Right cardiac atrium (tissue), 5 donors: ENCODE results near the gene BCL2L11. TPM values are rescaled to one million over a fixed set of nuclear protein-coding genes. Genes with fewer than 3 reads are reported as not detected.
A peak's percentile ranks its signal among the peaks of the same experiment; 100 is the strongest.

Experiments
- ATAC-seq, 2 donors: fragments of 200-7000 bp; cut with Tn5 transposase; one replicate each; pipeline versions ENCODE4 v1.8.0 to v1.9.1; 2020; ENCODE audit warnings: moderate library complexity in 2 of 2, mild to moderate bottlenecking in 1 of 2
- DNase-seq, 3 donors: peaks; one replicate each; pipeline ENCODE4 v3.0.0-alpha.2; 2020
- H3K27ac ChIP-seq: one replicate; pipeline ENCODE4 v1.5.1; 2013; ENCODE audit warnings: mild to moderate bottlenecking, low read length, control low read depth, moderate library complexity
- H3K27me3 ChIP-seq: one replicate; pipeline ENCODE4 v1.6.1; 2013; ENCODE audit not compliant: control insufficient read depth, insufficient read depth
- H3K4me1 ChIP-seq: one replicate; pipeline ENCODE4 v1.6.1; 2013; ENCODE audit warnings: low read length; ENCODE audit not compliant: control insufficient read depth, insufficient read depth
- H3K4me3 ChIP-seq: one replicate; pipeline ENCODE4 v1.5.1; 2013; ENCODE audit warnings: low read length, control low read depth
- H3K9me3 ChIP-seq: one replicate; pipeline ENCODE4 v1.6.1; 2013; ENCODE audit warnings: low read length; ENCODE audit not compliant: control insufficient read depth
- WGBS: extraction: QIAGEN DNeasy Blood & Tissue Kit; methylation state at CpG from one replicate; pipeline ENCODE4 v1.1.7; 2013; 5-methylcytosine and 5-hydroxymethylcytosine counted together
- intact Hi-C, 4 donors: fragments of 100-400 bp; cut with DNase I; formaldehyde crosslinking; loops; one replicate each; pipeline versions ENCODE4 v1.11.0 to v1.14.0; 2022 to 2023
- polyA plus RNA-seq: library from polyadenylated mRNA; stranded (reverse); fragments of 200-250 nt; gene quantifications from one replicate; pipeline ENCODE4 v1.2.3, GENCODE V29; 2013
- total RNA-seq, 4 donors: library from RNA; stranded (reverse); fragmentation: NEBNext Ultra II Directional; extraction: Animal tissue kit (Norgen Biotek cat#: 25700); gene quantifications; one replicate each; pipeline ENCODE4 v1.2.1, GENCODE V29; 2021
- donor health status: healthy with polysubstance abuse.
- donor health status: DM: no; HTN: yes; CAD: no.
- donor health status: DM: no; HTN: no; CAD: no.
- donor health status: DM: no; HTN: yes; CAD: no; lungs with severe emphysema.
- donor health status: DM: yes; HTN: yes; CAD: no.

Gene BCL2L11
- total and polyA plus RNA-seq, 5 donors = 6.2 to 21.7 (median 15.7) TPM

DNA sequence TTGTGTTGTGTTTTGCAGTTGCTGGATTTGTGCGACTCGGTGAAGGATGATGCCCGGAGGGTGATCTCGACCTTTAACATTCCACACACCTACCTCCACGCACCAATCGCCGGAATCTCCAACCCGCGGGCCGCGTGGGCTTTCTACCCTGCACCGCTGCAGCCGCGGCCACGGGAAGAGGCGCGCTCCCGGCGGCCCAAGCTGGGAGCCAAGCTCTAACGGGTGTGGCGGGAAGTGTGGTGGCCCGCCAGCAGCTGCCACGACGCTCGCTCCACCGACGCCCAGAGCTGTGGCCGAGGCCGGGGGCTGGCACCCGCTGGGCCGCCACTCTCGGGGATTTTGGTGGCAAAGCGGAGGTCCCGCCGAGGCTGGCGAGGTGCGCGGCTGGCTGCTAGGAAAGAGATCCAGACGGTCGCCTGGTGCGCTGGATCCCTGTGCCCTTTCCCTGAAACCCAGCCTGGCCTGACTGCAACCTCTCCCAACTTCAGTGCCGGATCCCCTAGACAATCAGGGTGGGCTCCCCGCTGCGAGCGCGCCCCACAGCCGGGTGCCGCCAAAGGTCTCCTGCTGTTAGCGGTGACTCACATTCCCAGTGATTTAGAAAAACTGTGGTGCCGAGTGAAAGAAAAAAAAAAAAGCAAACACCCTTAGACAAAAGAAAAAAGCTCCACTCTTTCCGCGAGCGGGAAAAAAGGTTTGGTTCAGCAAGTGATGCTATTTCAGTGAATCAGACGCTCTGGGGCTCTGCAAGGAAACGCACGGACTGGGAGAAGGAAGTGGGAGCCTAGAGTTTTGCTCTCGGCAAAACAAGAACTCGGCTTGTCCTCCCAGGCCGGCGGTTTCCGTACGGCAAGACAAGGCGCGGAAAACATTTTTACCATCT is 2.9 kb upstream of the BCL2L11 start:
- Histone ChIP-seq H3K4me3 (peak overlapping the region; percentile 32), H3K9me3 (no peaks in the 10 kb centered on the region), H3K27me3 (no peaks in the 10 kb centered on the region), H3K4me1 (no peaks in the 10 kb centered on the region), H3K27ac (no peak overlapping the region)
- WGBS = 10% methylated on average over 64 of the region's 64 CpGs
- intact Hi-C loops = loop anchor here in 1 of 4 donors (10.0 kb wide), 2 partner anchors 313 to 587 kb away; no protein-coding TSS in a partner anchor
- ATAC-seq = peak; percentile 17 to 46
- peak; percentile 50 to 81 (median 77) for DNase-seq

DNA sequence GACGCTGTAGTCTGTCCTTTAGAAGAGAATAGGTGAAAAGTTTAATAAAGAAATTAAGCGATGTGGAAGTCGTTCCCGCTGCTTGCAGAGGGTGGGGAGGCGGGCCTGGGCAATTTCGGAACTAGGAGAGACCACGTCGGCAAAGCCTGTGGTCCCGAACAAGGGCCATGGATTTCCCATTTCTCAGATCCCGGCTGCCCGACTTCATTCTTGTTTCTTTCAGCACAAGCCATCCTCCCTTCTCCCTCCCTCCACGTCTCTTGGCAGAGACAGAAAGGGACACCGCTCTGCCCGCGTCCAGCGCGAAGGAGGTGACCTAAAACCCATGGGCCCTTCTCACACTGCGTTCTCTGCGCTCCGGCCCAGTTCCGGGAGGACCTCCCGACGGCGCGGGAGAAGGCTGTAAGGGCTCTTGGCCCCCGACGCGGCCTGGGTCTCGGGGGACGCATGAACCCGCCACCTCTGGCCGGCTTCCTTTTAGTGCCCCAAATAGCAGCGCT is 2.2 kb upstream of the BCL2L11 start:
- Histone ChIP-seq H3K4me3 (peak overlapping the region; percentile 32), H3K9me3 (no peaks in the 10 kb centered on the region), H3K27me3 (no peaks in the 10 kb centered on the region), H3K27ac (no peak overlapping the region), H3K4me1 (no peaks in the 10 kb centered on the region)
- intact Hi-C loops = loop anchor here in 1 of 4 donors (10.0 kb wide), 2 partner anchors 314 to 586 kb away; no protein-coding TSS in a partner anchor
- DNase-seq (peak; percentile 25 to 72 (median 70)), ATAC-seq (no peak)
- 29% methylated on average over 33 of the region's 33 CpGs for WGBS

DNA sequence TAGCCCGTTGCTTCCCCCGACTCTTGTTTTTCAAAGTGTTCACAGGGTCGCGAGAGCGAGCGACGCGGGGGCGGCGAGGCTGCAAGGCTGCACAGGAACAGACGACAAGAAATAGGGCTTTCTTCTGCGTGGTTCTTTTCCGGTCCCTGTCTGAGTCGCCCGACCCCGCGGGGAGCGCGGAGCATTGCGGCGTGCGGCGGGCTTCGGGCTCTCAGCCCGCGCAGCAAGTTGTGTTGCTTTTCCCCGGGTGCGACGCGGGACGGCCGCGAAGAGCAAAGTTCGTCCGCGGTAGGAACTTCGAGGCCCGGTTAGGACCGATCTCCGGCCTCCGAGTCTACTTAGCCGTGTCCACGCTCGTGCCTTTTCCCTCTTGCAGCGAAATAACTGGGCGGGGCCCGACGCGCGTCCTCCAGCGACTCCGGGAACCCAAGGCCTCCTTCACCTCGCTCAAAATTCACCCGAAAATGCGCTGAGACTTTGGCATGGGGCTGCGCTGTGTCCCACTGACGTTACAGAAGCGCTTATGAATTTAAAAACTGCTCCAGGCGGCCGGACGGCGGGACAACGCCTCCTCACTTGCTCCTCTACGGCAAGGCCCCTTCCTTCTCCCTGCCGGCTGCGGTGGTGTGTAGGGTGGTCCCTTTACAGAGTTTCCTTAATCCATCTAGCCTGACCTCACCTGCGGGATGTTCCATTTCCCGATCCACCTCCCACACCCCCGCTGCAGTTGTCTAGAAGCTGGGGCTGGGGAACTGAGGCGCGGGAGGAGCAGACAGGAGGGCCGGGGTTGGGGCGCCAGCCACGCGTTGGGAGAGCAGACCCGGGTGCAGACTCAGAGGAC is 1.5 kb upstream of the BCL2L11 start:
- H3K27me3 ChIP-seq = no peaks in the 10 kb centered on the region
- H3K27ac ChIP-seq = no peak overlapping the region
- DNase-seq = peak; percentile 23 to 70 (median 67)
- H3K9me3 ChIP-seq = no peaks in the 10 kb centered on the region
- ATAC-seq = no peak
- intact Hi-C loops = loop anchor here in 1 of 4 donors (10.0 kb wide), 2 partner anchors 314 to 586 kb away; no protein-coding TSS in a partner anchor
- WGBS = 22% methylated on average over 76 of the region's 76 CpGs
- peak overlapping the region; percentile 32 for H3K4me3 ChIP-seq
- no peaks in the 10 kb centered on the region for H3K4me1 ChIP-seq

DNA sequence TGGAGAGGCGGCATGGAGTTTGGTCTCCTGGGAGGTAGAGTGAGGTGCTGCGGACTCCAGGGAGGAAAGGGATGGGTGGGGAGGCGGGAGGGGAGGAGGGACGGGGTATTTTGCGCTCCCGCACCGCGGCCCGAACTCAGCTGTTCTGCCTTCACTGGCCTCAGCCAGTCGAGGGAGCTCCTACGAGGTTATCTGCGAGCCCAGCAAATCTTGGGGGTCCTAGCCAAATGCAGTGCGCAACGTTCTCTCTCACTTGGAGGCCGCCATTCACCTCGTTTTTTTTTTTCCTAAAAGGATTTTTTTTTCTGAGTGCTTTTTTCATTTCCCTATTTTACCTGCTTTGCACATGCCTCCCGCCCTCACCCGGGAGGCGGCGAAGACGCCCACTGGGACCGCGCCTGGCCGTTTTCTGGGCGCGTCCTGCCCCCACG is 877 bp upstream of the BCL2L11 start:
- no peak overlapping the region for H3K27ac ChIP-seq
- intact Hi-C loops = loop anchor here in 1 of 4 donors (10.0 kb wide), 2 partner anchors 315 to 585 kb away; no protein-coding TSS in a partner anchor
- H3K27me3 ChIP-seq = no peaks in the 10 kb centered on the region
- H3K4me3 ChIP-seq = peak overlapping the region; percentile 72
- no peaks in the 10 kb centered on the region for H3K9me3 ChIP-seq
- ATAC-seq = no peak
- DNase-seq = peak in 1 of 3 donors; percentile 50
- WGBS = 20% methylated on average over 27 of the region's 27 CpGs
- H3K4me1 ChIP-seq = no peaks in the 10 kb centered on the region

DNA sequence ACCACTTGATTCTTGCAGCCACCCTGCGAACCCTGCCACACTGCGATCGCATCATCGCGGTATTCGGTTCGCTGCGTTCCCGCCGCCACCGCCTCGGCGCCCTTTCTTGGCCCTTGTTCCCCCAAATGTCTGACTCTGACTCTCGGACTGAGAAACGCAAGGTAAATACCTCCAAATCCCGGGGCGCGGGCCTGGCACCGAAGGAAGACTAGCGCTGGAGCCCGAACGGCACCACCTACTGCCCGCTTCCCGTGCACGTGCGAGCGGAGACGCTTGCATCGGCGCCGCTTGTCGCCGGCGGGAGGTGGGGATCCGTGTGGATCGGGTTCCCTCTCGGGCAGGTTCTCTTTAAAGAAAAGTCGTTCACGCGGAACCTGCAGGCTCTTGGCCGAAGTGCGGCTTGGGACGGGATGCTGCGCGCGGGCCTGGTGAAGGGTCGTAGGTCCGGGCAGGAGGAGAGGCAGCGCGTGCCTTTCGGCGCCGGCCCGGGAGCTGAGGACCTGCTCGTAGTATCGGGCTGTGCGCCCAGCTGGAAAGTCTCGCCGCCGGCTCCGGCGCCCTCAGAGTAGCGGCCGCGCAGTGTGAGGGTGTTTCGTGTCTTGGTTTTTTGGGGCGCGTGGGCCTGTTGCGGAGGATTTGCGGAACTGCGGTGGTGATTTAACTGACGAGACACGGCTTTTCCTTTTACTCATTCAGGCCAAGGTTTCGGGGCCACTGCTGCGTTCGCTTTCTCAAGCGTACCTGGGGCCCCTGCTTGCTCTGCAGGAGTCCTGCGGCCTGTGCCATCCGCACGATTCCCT is 514 bp downstream of the BCL2L11 start:
- ATAC-seq (peak in 1 of 2 donors; percentile 13), DNase-seq (peak; percentile 40 to 82 (median 81))
- peak overlapping the region; percentile 28 for H3K27ac ChIP-seq
- no peaks in the 10 kb centered on the region for H3K27me3 ChIP-seq
- H3K4me3 ChIP-seq = peak overlapping the region; percentile 72
- H3K9me3 ChIP-seq = no peaks in the 10 kb centered on the region
- under 1% methylated on average over 80 of the region's 80 CpGs for WGBS
- H3K4me1 ChIP-seq = no peaks in the 10 kb centered on the region
- intact Hi-C loops = no loop called here

DNA sequence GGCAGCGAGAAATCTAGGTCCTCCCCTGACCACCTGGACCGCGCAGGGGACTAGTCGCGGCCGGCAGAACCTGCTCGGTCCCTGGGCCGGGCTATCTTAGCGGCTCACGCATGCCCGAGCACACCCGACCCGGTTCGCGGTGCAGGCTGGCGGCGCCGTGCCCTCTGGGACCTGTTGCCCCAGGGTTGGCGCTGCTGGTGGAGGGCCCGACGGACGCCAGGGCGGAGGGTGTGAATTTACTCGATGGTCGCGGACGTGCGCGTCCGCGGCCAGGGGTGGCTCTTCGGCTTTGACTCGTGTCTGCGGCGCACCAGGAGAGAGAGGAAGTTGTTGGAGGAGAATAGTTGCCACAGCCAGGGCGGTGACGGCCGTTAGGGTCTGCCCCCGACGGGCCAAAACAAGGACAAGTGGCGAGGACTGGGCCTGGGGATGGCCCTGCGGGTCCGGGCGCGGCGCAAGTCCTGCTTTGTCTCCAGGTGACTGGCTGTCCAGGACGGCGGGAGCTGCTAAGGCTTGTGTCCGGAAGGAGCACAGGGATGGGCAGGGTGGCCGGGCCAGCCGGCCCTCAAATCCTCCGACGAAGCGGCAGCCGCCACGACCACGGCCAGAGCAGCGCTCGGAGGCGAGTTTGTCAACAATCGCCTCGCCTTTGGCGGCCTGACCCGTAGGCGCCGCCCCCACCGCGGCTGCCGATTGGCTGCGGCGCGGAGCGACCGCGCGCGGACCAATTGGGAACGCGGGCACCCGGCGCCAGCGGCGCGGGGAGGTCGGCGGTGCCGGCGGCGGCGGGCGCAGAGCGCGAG is 1.3 kb downstream of the BCL2L11 start:
- 1% methylated on average over 93 of the region's 93 CpGs for WGBS
- ATAC-seq (peak; percentile 84 to 87), DNase-seq (peak; percentile 89 to 96 (median 96))
- Histone ChIP-seq H3K4me3 (peak overlapping the region; percentile 72), H3K27me3 (no peaks in the 10 kb centered on the region), H3K9me3 (no peaks in the 10 kb centered on the region), H3K27ac (peak overlapping the region; percentile 13), H3K4me1 (no peaks in the 10 kb centered on the region)
- intact Hi-C loops = no loop called here

DNA sequence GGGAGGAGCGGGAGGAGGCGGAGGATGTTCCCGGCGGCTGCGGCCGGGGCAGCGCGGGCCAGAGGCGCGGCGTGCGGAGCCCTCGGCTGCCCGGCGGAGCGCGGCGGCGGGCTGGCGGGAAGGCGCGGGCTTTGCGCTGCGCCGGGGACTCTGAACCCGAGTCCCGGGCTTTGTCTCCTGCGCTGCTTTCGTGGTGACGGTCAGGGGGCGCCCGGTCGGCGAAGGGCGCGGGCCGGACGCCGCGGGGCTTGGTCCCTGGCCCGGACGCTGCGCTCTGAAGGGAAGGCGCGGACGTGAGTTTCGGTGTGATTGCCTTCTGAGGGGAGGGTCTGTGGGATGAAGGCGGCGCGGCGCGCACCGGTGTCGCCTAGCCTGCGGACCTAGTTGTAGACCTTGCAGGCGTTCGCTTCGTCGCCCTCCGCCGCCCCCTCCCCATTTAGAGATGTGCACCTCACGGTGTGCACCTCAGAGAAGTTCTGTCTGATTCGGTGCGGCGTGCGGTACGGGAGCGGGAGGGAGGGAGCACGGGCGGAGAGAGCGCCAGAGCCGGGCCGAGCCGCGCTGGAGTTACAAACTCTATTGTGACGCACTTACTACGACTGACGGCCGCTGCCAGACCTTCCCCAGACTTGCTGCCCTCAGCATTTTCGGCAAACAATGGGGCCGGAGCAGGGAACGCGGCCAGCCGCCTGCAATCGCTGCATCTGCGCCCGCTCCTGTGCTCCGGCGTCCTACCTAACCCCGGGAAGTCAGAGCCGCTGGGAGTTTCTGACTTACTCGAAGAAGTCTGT is 2.1 kb downstream of the BCL2L11 start:
- no peaks in the 10 kb centered on the region for H3K27me3 ChIP-seq
- WGBS = under 1% methylated on average over 92 of the region's 92 CpGs
- H3K4me1 ChIP-seq = no peaks in the 10 kb centered on the region

DNA sequence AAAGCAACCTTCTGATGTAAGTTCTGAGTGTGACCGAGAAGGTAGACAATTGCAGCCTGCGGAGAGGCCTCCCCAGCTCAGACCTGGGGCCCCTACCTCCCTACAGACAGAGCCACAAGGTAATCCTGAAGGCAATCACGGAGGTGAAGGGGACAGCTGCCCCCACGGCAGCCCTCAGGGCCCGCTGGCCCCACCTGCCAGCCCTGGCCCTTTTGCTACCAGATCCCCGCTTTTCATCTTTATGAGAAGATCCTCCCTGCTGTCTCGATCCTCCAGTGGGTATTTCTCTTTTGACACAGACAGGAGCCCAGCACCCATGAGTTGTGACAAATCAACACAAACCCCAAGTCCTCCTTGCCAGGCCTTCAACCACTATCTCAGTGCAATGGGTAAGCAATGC is 3.0 kb downstream of the BCL2L11 start:
- no peak for ATAC-seq
- Histone ChIP-seq H3K27me3 (no peaks in the 10 kb centered on the region), H3K4me1 (no peaks in the 10 kb centered on the region), H3K27ac (no peak overlapping the region), H3K9me3 (no peaks in the 10 kb centered on the region), H3K4me3 (no peak overlapping the region)
- intact Hi-C loops = no loop called here
- 90% methylated on average over 7 of the region's 7 CpGs for WGBS
- peak in 1 of 3 donors; percentile 46 for DNase-seq

More for the DNA sequence above, 2.1 kb downstream of the BCL2L11 start:
- intact Hi-C loops = no loop called here
- Histone ChIP-seq H3K4me3 (peak overlapping the region; percentile 72), H3K9me3 (no peaks in the 10 kb centered on the region), H3K27ac (peak overlapping the region; percentile 32)
- DNase-seq (peak; percentile 88 to 95 (median 94)), ATAC-seq (peak; percentile 69 to 79)

DNA sequence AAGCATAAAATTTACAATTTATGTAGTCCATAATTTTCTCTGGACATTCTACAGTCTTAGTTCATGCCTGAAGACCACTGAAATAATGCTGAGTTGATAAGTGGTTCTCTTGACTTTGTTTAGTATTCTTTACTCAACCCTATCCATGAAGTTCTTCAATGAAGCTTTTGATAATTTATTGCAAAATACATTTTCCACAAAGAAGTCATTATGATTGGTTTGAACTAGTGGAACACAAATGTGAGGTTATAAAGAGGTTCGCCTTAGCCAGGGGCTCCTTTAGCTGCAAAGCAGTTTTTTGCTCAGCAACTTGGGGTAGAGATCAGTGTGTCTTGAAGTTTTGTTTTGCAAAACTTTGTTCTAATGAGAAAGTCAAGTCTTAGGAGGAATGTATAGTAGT is 5.9 kb downstream of the BCL2L11 start:
- no peak for ATAC-seq
- 87% methylated on average over 1 of the region's 1 CpG for WGBS

More for the DNA sequence above, 5.9 kb downstream of the BCL2L11 start:
- intact Hi-C loops = no loop called here
- no peak overlapping the region for H3K27ac ChIP-seq
- H3K4me1 ChIP-seq = no peaks in the 10 kb centered on the region
- no peaks in the 10 kb centered on the region for H3K27me3 ChIP-seq
- no peak overlapping the region for H3K4me3 ChIP-seq
- H3K9me3 ChIP-seq = no peaks in the 10 kb centered on the region
- no peak for DNase-seq
